Activated CD8-positive, alpha-beta T cell treated with anti-CD3 and anti-CD28 coated beads for 36 hours (primary cell): ENCODE data around the gene DOP1B. TPM values are rescaled to one million over a fixed set of nuclear protein-coding genes. Genes with fewer than 3 reads are reported as not detected.

Experiments
- ATAC-seq: fragments of 200-7000 bp; cut with Tn5 transposase; one replicate; pipeline ENCODE4 v1.10.0; 2021; ENCODE audit warnings: mild to moderate bottlenecking, moderate library complexity
- CTCF ChIA-PET: fragments of 350-600 bp; sonication (Branson Sonifier 250); formaldehyde crosslinking; loops from one replicate; lab custom pipeline; 2021; ENCODE audit warnings: antibody characterized with exemption; lab: Charles Lee
- POLR2A ChIA-PET: fragments of 350-600 bp; sonication (Branson Sonifier 250); formaldehyde crosslinking; loops from one replicate; lab custom pipeline; 2021; ENCODE audit warnings: antibody characterized with exemption; lab: Charles Lee
- DNase-seq: peaks from one replicate; pipeline ENCODE4 v3.0.0-alpha.2; 2020
- H3K27ac Mint-ChIP-seq: one replicate; pipeline ENCODE4 v1.8.0; 2021; ENCODE audit warnings: mild to moderate bottlenecking, mixed read lengths
- H3K27me3 Mint-ChIP-seq: one replicate; pipeline ENCODE4 v1.8.0; 2021; ENCODE audit warnings: mixed read lengths
- H3K36me3 Mint-ChIP-seq: one replicate; pipeline ENCODE4 v1.8.0; 2021; ENCODE audit warnings: low read depth, mixed read lengths
- H3K4me1 Mint-ChIP-seq: one replicate; pipeline ENCODE4 v1.8.0; 2021; ENCODE audit warnings: low read depth, mixed read lengths
- H3K4me3 Mint-ChIP-seq: one replicate; pipeline ENCODE4 v1.8.0; 2021; ENCODE audit warnings: mild to moderate bottlenecking, moderate library complexity, mixed read lengths
- H3K9me3 Mint-ChIP-seq: one replicate; pipeline ENCODE4 v1.8.0; 2021; ENCODE audit warnings: mixed read lengths
- CTCF ChIP-seq: fragments of 200-600 bp; IDR thresholded peaks from one replicate; pipeline ENCODE4 v1.8.0; 2022; ENCODE audit warnings: antibody characterized with exemption, mild to moderate bottlenecking
- intact Hi-C: fragments of 100-400 bp; cut with micrococcal nuclease; formaldehyde crosslinking; loops from one replicate; pipeline ENCODE4 v1.10.0; 2022
- total RNA-seq, 2 experiments: library from RNA; stranded (reverse); gene quantifications; one replicate each; pipeline ENCODE4 v1.2.3, GENCODE V29; 2021

Gene DOP1B
- total RNA-seq, 2 experiments from 2014 or later: 14.3 to 15.2 TPM

- Mint-ChIP-seq H3K4me1 (peaks cover 21% of the 10 kb centered on the region), H3K27ac (no peak overlapping the region), H3K27me3 (no peaks in the 10 kb centered on the region), H3K9me3 (no peaks in the 10 kb centered on the region), H3K4me3 (no peak overlapping the region), H3K36me3 (peaks cover 9% of the 10 kb centered on the region)
- TF ChIP-seq CTCF: no peak
- ATAC-seq: no peak
- POLR2A ChIA-PET: no interaction called here
- no peak for DNase-seq
- intact Hi-C loops: no loop called here
- CTCF ChIA-PET: interaction anchor here (1.3 kb wide), 1 partner anchor 20 kb away, joined by 3 read pairs; no protein-coding TSS in a partner anchor
These were observed 6.0 kb downstream of the DOP1B start for GRCh38 chr21:36162631-36163030.

DNA sequence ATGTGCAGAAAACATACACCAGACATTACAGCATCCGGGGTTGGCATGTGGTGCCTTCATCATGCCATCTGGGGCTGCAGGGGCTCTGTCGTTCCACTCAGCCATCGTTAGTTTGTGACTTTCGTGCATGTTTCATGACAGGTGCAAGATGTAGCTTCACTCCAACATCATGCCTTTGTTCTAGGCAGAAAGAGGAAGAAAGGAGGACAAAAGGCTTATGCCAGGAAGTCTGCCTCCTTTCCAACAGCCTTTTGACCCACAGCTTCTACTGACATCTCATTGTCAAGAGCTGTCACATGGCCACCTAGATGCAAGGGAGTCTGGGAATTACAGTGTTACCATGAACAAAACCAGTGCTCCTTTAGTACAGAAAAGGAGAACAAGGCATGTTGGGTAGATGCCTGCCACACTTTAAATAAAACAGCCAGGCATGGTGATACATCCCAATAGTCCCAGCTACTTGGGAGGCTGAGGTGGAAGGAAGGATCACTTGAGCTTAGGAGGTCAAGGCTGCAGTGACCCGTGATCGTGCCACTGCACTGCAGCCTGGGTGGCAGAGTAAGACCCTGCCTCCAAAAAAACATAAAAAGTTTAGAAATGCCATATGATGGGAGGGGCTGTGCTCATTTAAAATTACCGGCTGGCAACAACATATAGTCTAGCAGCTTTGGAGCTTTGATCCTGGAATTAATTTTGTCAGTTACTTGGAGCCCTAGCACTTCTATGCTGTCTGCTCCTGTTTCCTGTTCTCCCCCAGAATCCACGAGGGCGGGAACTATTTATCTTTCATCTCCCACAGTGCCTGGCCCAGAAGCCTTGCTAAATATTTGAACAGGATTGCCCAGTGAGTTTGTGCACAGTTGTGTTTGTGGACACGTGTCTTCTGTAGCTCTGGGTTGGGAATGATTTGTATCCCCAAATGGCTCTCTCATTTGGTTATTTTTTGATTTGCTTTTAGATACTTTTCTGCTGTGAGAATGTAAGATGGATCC is 7.4 kb downstream of the DOP1B start:
- POLR2A ChIA-PET: interaction anchor here (1.7 kb wide), 1 partner anchor 9 kb away, joined by 4 read pairs; no protein-coding TSS in a partner anchor
- no peaks in the 10 kb centered on the region for H3K9me3 Mint-ChIP-seq
- H3K27me3 Mint-ChIP-seq: no peaks in the 10 kb centered on the region
- no peak overlapping the region for H3K4me3 Mint-ChIP-seq
- DNase-seq (no peak), ATAC-seq (no peak)
- no peak for TF ChIP-seq CTCF
- CTCF ChIA-PET: interaction anchor here (0.8 to 1.5 kb wide), 4 partner anchors 10 to 166 kb away, joined by 3 to 6 read pairs (median 3); no protein-coding TSS in a partner anchor
- H3K4me1 Mint-ChIP-seq: peaks cover 15% of the 10 kb centered on the region
- H3K36me3 Mint-ChIP-seq: peaks cover 15% of the 10 kb centered on the region
- no peak overlapping the region for H3K27ac Mint-ChIP-seq
- intact Hi-C loops: no loop called here

GRCh38 chr21:36165356-36165755 is 8.7 kb downstream of the DOP1B start:
- H3K4me3 Mint-ChIP-seq: no peak overlapping the region
- H3K36me3 Mint-ChIP-seq: peaks cover 18% of the 10 kb centered on the region
- POLR2A ChIA-PET: no interaction called here
- CTCF ChIA-PET: no interaction called here
- H3K9me3 Mint-ChIP-seq: no peaks in the 10 kb centered on the region
- TF ChIP-seq CTCF: no peak
- ATAC-seq: no peak
- H3K27ac Mint-ChIP-seq: no peak overlapping the region
- intact Hi-C loops: no loop called here
- no peaks in the 10 kb centered on the region for H3K27me3 Mint-ChIP-seq
- peaks cover 10% of the 10 kb centered on the region for H3K4me1 Mint-ChIP-seq
- DNase-seq: no peak

DNA sequence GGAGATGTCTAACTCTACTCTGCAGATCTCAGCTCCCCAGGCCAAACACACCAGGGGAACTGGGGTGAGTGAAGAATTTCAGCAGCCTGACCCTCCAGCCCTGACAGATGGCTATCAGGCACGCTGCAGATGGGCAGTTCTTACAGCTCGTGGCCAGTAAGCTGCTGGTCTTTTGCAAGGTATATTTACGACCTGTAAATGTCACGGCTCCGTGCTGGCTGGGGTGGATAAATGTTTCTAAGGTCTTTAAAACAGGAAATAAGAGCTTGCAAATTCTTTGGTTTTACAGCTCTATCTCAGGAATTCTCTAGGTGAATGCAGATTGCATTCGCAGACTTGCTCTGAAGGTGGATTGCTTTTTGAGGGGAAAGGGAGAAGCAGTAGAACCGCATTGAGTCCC is 10.1 kb downstream of the DOP1B start:
- Mint-ChIP-seq H3K27ac (no peak overlapping the region), H3K4me1 (peaks cover 8% of the 10 kb centered on the region), H3K27me3 (no peaks in the 10 kb centered on the region), H3K9me3 (no peaks in the 10 kb centered on the region), H3K4me3 (no peak overlapping the region), H3K36me3 (peaks cover 18% of the 10 kb centered on the region)
- ChIA-PET CTCF (interaction anchor here (1.2 kb wide), 1 partner anchor 9 kb away, joined by 4 read pairs; no protein-coding TSS in a partner anchor), POLR2A (no interaction called here)
- DNase-seq: no peak
- intact Hi-C loops: no loop called here
- no peak for ATAC-seq
- no peak for TF ChIP-seq CTCF

GRCh38 chr21:36167541-36167940 is 10.9 kb downstream of the DOP1B start:
- DNase-seq: no peak
- no peaks in the 10 kb centered on the region for H3K9me3 Mint-ChIP-seq
- peaks cover 18% of the 10 kb centered on the region for H3K36me3 Mint-ChIP-seq
- ChIA-PET POLR2A (no interaction called here), CTCF (no interaction called here)
- no peak overlapping the region for H3K27ac Mint-ChIP-seq
- H3K4me3 Mint-ChIP-seq: no peak overlapping the region
- ATAC-seq: no peak
- no peaks in the 10 kb centered on the region for H3K27me3 Mint-ChIP-seq
- TF ChIP-seq CTCF: no peak
- intact Hi-C loops: no loop called here
- peaks cover 8% of the 10 kb centered on the region for H3K4me1 Mint-ChIP-seq
